Memory B cell (primary cell): ENCODE data around the gene FHIT.

ENCODE experiments used
- ATAC-seq: fragments of 150-1000 bp; cut with Tn5 transposase; 2 replicates; pipeline ENCODE4 v1.10.0; 2021; ENCODE audit warnings: low read depth, mild to moderate bottlenecking, moderate library complexity
- DNase-seq, 2 donors: peaks; one replicate each; pipeline ENCODE4 v3.0.0; 2022; ENCODE audit warnings: low spot score in 2 of 2
- H3K27ac Mint-ChIP-seq: one replicate; pipeline ENCODE4 v1.8.0; 2022; ENCODE audit warnings: mild to moderate bottlenecking, moderate library complexity, mixed read lengths
- H3K27me3 Mint-ChIP-seq: one replicate; pipeline ENCODE4 v1.8.0; 2022; ENCODE audit warnings: mixed read lengths
- H3K36me3 Mint-ChIP-seq: one replicate; pipeline ENCODE4 v1.8.0; 2022; ENCODE audit warnings: mild to moderate bottlenecking, mixed read lengths
- H3K4me1 Mint-ChIP-seq: one replicate; pipeline ENCODE4 v1.8.0; 2022; ENCODE audit warnings: mixed read lengths
- H3K4me3 Mint-ChIP-seq: one replicate; pipeline ENCODE4 v1.8.0; 2022; ENCODE audit warnings: mild to moderate bottlenecking, moderate library complexity, mixed read lengths
- H3K9me3 Mint-ChIP-seq: one replicate; pipeline ENCODE4 v1.8.0; 2022; ENCODE audit warnings: mixed read lengths

The FHIT gene

DNA sequence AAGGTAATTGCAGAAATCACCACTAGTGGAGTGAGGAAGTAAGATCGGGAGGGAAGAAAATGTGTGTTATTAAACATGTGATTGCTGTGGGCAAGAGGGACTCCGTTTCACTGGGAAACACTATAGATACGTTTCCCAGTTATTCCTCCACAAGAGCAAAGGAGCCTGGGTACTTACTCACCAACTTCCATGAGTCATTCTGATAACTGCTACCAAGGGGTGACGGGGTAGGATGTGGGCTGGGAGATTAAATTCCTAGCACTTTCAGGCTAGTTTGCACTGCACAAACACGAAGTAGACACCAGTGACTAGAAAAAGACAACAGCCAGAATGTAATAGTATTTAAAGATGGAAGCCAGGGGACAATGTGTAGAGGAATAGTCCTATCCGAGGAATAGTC, 1388.6 kb downstream of the FHIT start:
- Mint-ChIP-seq H3K27ac (no peak overlapping the region), H3K36me3 (no peaks in the 10 kb centered on the region), H3K4me3 (no peak overlapping the region), H3K9me3 (no peaks in the 10 kb centered on the region), H3K4me1 (peaks cover 2% of the 10 kb centered on the region), H3K27me3 (peaks cover 10% of the 10 kb centered on the region)
- no peak for ATAC-seq
- DNase-seq: no peak

DNA sequence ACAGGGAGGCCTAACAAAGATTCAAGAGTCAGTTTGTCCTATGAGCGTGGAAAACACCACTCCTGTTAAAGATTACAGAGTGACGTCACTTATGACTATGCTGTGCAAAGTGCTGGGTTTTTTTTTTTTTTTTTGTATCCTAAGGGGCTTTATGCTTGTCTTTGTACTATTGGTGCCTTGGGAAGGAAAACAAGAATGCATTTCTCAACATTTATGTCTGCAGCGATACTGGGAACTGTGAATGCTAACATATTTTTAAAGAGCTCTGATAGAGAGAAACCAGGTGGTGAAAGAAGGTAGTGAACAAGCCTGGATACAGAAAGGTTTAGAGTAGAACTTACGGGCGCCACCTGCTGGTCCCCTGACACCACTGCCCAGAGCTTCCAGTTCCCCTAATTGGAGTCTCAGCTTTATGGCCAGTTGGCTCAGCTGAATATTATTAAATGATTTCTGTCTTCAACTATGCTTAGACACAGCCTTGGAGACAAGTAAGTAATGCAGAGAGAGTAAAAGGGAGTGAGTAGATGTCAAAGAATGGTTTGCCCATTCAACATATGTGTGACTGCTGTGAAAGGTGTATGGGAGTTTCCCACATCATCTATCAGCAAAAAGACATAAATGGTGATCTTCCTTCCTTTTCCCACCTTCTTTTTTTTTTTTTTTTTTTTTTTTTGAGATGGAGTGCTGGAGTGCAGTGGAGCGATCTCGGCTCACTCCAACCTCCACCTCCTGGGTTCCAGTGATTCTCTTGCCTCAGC, 1393.5 kb downstream of the FHIT start:
- Mint-ChIP-seq H3K36me3 (no peaks in the 10 kb centered on the region), H3K9me3 (no peaks in the 10 kb centered on the region), H3K27me3 (peaks cover 5% of the 10 kb centered on the region), H3K27ac (no peak overlapping the region), H3K4me3 (no peak overlapping the region), H3K4me1 (no peaks in the 10 kb centered on the region)
- ATAC-seq (peak; percentile 98), DNase-seq (peak; percentile 65 to 72)

DNA sequence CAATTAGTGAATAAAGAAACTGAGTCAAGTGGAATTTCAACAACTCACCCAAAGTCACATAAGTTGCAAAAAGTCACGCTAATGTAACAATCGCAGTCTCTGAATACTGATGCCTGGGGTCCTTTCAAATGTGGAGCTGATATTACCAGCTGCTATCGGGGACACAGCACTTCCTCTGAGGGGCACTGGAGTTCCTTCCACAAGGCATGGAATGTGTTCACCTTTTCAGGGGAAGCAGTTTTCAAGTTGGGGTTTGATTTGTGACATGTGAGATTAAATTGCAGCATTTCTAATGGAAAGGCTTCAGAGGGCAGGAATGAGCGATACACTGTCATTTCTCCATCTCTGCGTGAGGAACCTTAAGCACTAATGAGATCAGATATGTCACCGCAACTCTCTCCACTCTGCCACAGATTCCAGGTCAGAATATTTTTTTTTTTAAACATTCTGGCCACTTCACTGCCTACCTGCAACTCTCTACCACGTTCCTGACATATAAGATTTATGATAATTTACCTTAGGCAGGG, 1394.3 kb downstream of the FHIT start:
- Mint-ChIP-seq H3K4me1 (no peaks in the 10 kb centered on the region), H3K9me3 (no peaks in the 10 kb centered on the region), H3K36me3 (no peaks in the 10 kb centered on the region), H3K27ac (no peak overlapping the region), H3K4me3 (no peak overlapping the region), H3K27me3 (peaks cover 5% of the 10 kb centered on the region)
- DNase-seq: no peak
- no peak for ATAC-seq

- no peak for DNase-seq
- no peak for ATAC-seq
- Mint-ChIP-seq H3K36me3 (no peaks in the 10 kb centered on the region), H3K4me3 (no peak overlapping the region), H3K4me1 (no peaks in the 10 kb centered on the region), H3K27me3 (peaks cover 5% of the 10 kb centered on the region), H3K27ac (no peak overlapping the region), H3K9me3 (no peaks in the 10 kb centered on the region)
Measured at GRCh38 chr3:59854061-59854709, 1397.1 kb downstream of the FHIT start.

- Mint-ChIP-seq H3K9me3 (peaks cover 4% of the 10 kb centered on the region), H3K4me1 (no peaks in the 10 kb centered on the region), H3K36me3 (peaks cover 4% of the 10 kb centered on the region), H3K4me3 (no peak overlapping the region), H3K27ac (no peak overlapping the region), H3K27me3 (no peaks in the 10 kb centered on the region)
- ATAC-seq: no peak
- no peak for DNase-seq
Measured at GRCh38 chr3:59850417-59850816, 1400.8 kb downstream of the FHIT start.

DNA sequence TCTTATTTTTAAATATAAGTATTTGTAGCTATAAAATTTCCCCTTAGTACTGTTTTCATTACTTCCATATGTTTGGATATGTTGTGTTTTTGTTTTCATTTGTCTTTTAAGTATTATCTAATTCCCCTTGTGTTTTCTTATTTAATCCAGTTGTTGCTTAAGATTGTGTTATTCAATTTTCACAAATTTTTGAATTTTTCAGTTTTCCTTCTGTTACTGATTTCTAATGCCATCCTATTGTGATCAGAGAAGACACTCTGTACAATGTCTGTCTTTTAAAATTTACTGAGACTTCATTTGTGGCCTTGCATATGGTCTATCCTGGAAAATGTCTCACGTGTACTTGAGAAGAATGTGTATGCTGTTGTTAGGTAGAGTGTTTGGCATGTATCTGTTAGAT, 1405.9 kb downstream of the FHIT start:
- Mint-ChIP-seq H3K36me3 (peaks cover 4% of the 10 kb centered on the region), H3K27me3 (no peaks in the 10 kb centered on the region), H3K27ac (no peak overlapping the region), H3K4me1 (peaks cover 5% of the 10 kb centered on the region), H3K4me3 (no peak overlapping the region), H3K9me3 (peaks cover 4% of the 10 kb centered on the region)
- DNase-seq (no peak), ATAC-seq (no peak)

DNA sequence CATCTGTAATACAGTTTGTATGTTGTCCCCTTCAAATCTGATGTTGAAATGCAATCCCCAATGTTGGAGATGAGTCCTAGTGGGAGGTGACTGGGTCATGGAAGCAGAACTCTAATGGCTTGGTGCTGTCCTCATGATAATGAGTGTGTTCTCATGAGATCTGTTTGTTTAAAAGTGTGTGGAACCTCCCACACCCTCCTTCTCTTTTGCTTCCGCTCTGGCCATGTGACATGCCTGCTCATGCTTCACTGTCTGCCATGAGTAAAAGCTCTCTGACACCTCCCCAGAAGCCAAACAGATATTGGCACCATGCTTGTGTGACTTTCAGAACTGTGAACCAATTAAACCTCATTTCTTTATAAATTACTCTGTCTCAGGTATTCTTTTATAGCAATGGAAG, 1407.4 kb downstream of the FHIT start:
- no peak for ATAC-seq
- H3K27me3 Mint-ChIP-seq: no peaks in the 10 kb centered on the region
- no peak overlapping the region for H3K4me3 Mint-ChIP-seq
- H3K27ac Mint-ChIP-seq: no peak overlapping the region
- H3K9me3 Mint-ChIP-seq: peaks cover 4% of the 10 kb centered on the region
- DNase-seq: no peak
- H3K4me1 Mint-ChIP-seq: peaks cover 13% of the 10 kb centered on the region
- H3K36me3 Mint-ChIP-seq: peaks cover 4% of the 10 kb centered on the region

DNA sequence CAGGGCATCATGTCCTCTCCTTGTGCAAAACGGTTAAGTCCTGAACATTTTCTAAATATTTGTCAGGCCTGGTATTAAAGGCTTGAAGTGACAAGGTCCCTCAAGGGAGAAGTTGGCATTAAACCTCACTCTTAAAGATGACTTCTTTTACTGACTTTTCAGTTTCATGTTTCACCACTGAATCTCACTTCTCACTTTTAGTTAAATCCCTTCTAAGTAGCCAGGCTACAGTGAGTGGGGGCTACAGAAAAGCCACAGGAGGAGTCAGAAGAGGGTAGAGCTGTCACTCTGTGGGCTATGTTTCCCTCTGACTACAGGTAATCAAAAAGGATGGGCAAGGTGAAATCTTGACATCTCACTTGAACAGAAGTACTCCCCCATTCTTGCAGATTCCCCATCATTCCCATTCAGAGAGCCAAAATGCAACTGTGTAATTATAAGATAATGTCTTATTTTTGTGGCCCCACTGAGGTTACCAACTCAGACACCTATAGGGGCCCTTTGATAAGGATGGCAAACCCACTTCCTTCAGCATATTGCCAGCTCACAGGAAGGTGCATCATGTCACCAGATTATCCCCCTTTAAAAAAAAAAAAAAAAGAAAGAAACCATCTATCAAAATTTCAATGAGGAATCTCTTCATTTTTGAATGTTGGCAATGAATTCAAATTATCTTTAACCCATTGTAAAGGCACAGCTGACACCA, 1411.3 kb downstream of the FHIT start:
- DNase-seq (no peak), ATAC-seq (peak; percentile 82)
- Mint-ChIP-seq H3K36me3 (peaks cover under 1% of the 10 kb centered on the region), H3K4me1 (peaks cover 13% of the 10 kb centered on the region), H3K4me3 (no peak overlapping the region), H3K9me3 (peaks cover 3% of the 10 kb centered on the region), H3K27ac (peak overlapping the region; percentile 74), H3K27me3 (no peaks in the 10 kb centered on the region)

GRCh38 chr3:59839283-59839682, 1412.0 kb downstream of the FHIT start:
- no peaks in the 10 kb centered on the region for H3K27me3 Mint-ChIP-seq
- H3K4me3 Mint-ChIP-seq: no peak overlapping the region

DNA sequence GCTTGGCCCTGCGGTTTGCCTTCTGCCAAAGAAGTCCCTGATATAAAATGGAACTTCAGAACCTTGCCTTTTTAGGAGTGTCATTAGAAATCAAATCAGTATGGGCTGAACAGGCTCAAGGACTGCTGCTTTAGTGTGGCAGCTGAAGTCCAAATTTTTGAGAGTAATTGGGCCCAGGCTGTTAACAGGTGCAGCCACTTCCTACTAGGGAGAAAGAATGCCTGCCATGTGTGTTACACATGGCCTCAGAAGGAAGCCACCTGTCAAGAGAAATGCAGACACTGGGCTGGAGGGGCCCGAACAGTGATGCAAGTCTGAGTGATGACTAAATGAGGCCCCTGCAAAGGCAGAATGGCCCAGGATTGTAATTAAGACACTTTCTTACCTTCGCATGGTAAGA, 1414.7 kb downstream of the FHIT start:
- Mint-ChIP-seq H3K27me3 (no peaks in the 10 kb centered on the region), H3K4me3 (no peak overlapping the region), H3K4me1 (peaks cover 8% of the 10 kb centered on the region), H3K9me3 (peaks cover 6% of the 10 kb centered on the region), H3K27ac (no peak overlapping the region), H3K36me3 (peaks cover 3% of the 10 kb centered on the region)
- no peak for DNase-seq
- no peak for ATAC-seq

More at GRCh38 chr3:59839283-59839682, 1412.0 kb downstream of the FHIT start:
- Mint-ChIP-seq H3K36me3 (peaks cover 2% of the 10 kb centered on the region), H3K9me3 (peaks cover 4% of the 10 kb centered on the region), H3K27ac (peak overlapping the region; percentile 74), H3K4me1 (peaks cover 10% of the 10 kb centered on the region)
- DNase-seq (no peak), ATAC-seq (no peak)

DNA sequence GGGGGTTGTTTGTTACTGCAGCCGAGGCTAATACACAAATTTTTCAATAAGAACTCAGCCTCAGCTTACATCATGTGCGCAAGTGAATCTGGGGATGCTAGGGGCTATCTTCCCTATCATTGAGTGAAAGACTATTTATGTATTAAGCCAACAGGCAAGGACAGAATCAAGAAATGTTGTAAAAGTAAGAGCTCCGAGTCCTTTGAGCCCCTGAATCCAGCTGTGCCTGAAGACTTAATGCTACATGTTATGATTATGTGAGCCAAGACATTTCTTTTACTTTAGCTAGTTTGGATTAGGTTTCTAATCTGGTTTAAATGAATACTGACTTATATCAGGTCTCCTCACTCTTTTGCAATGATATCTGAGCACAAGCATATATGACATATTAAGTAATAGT, 1418.5 kb downstream of the FHIT start:
- peaks cover 6% of the 10 kb centered on the region for H3K9me3 Mint-ChIP-seq
- ATAC-seq (no peak), DNase-seq (no peak)
- no peak overlapping the region for H3K4me3 Mint-ChIP-seq
- H3K27me3 Mint-ChIP-seq: no peaks in the 10 kb centered on the region
- no peaks in the 10 kb centered on the region for H3K4me1 Mint-ChIP-seq
- no peak overlapping the region for H3K27ac Mint-ChIP-seq
- peaks cover 3% of the 10 kb centered on the region for H3K36me3 Mint-ChIP-seq

- no peak for ATAC-seq
- no peak overlapping the region for H3K27ac Mint-ChIP-seq
- H3K9me3 Mint-ChIP-seq: peaks cover 6% of the 10 kb centered on the region
- peaks cover 3% of the 10 kb centered on the region for H3K36me3 Mint-ChIP-seq
- no peaks in the 10 kb centered on the region for H3K27me3 Mint-ChIP-seq
- no peaks in the 10 kb centered on the region for H3K4me1 Mint-ChIP-seq
- no peak for DNase-seq
- no peak overlapping the region for H3K4me3 Mint-ChIP-seq
Measured at GRCh38 chr3:59832241-59832640, 1419.0 kb downstream of the FHIT start.

GRCh38 chr3:59831394-59831793, 1419.9 kb downstream of the FHIT start:
- H3K4me1 Mint-ChIP-seq: no peaks in the 10 kb centered on the region
- no peak overlapping the region for H3K4me3 Mint-ChIP-seq
- no peaks in the 10 kb centered on the region for H3K27me3 Mint-ChIP-seq
- no peak for DNase-seq
- H3K36me3 Mint-ChIP-seq: peaks cover 3% of the 10 kb centered on the region
- H3K27ac Mint-ChIP-seq: no peak overlapping the region
- no peak for ATAC-seq
- H3K9me3 Mint-ChIP-seq: peaks cover 6% of the 10 kb centered on the region

GRCh38 chr3:59829527-59829926, 1421.7 kb downstream of the FHIT start:
- Mint-ChIP-seq H3K4me3 (no peak overlapping the region), H3K27ac (no peak overlapping the region), H3K36me3 (peaks cover 2% of the 10 kb centered on the region), H3K27me3 (no peaks in the 10 kb centered on the region), H3K4me1 (no peaks in the 10 kb centered on the region), H3K9me3 (peaks cover 2% of the 10 kb centered on the region)
- DNase-seq: no peak
- no peak for ATAC-seq
